HCT116 (cell line): ENCODE measurements around the gene S100A11.

Experiments
- POLR2A ChIP-seq: IDR thresholded peaks from 2 replicates; pipeline ENCODE4 v1.7.0; 2011; ENCODE audit warnings: borderline replicate concordance; ENCODE audit not compliant: insufficient read depth, insufficient read length; ENCODE audit errors: extremely low read depth
- YY1 ChIP-seq: IDR thresholded peaks from 2 replicates; pipeline ENCODE4 v1.6.1; 2011; ENCODE audit warnings: low read length, low read depth, moderate library complexity, mild to moderate bottlenecking; ENCODE audit not compliant: insufficient replicate concordance; ENCODE audit errors: extremely low read depth
- ZFX ChIP-seq: fragments of 450-650 bp; IDR thresholded peaks from 2 replicates; pipeline ENCODE4 v1.6.1; 2017

- no peak for TF ChIP-seq POLR2A
- no peak for TF ChIP-seq ZFX
- TF ChIP-seq YY1: no peak
These were observed 31.1 kb upstream of the S100A11 start for GRCh38 chr1:152067929-152068328.
